GM23338 (cell line): ENCODE measurements around the gene CCL21. TPM values are rescaled to one million over a fixed set of nuclear protein-coding genes. Genes with fewer than 3 reads are reported as not detected.

ENCODE experiments used
- ATAC-seq: fragments of 200-7000 bp; cut with Tn5 transposase; 3 replicates; pipeline ENCODE4 v1.9.1; 2020
- DNase-seq: peaks from one replicate; pipeline ENCODE4 v3.0.0-alpha.2; 2015; ENCODE audit warnings: low spot score
- H2AFZ ChIP-seq: fragments of 200-600 bp; sonication (generic); 2 replicates; pipeline ENCODE4 v1.8.0; 2016; ENCODE audit warnings: antibody characterized with exemption, mild to moderate bottlenecking, moderate library complexity
- H3F3A ChIP-seq: fragments of 200-600 bp; sonication (generic); replicated peaks from 2 replicates; pipeline ENCODE4 v1.8.0; 2017; ENCODE audit warnings: antibody characterized with exemption, mixed run types, low read depth
- H3K27ac ChIP-seq: fragments of 200-600 bp; sonication (generic); 2 replicates; pipeline ENCODE4 v1.6.1; 2016; ENCODE audit warnings: low read depth
- H3K27me3 ChIP-seq: fragments of 200-600 bp; sonication (generic); 2 replicates; pipeline ENCODE4 v1.8.0; 2016; ENCODE audit warnings: mild to moderate bottlenecking, mixed run types, moderate library complexity; ENCODE audit not compliant: insufficient read depth
- H3K36me3 ChIP-seq: fragments of 200-600 bp; sonication (generic); 2 replicates; pipeline ENCODE4 v1.8.0; 2016; ENCODE audit warnings: mild to moderate bottlenecking; ENCODE audit not compliant: insufficient read depth
- H3K4me1 ChIP-seq: fragments of 200-600 bp; sonication (generic); 2 replicates; pipeline ENCODE4 v1.8.0; 2016; ENCODE audit warnings: mild to moderate bottlenecking, moderate library complexity; ENCODE audit not compliant: insufficient read depth
- H3K4me2 ChIP-seq: fragments of 200-600 bp; sonication (generic); 2 replicates; pipeline ENCODE4 v1.7.1; 2017; ENCODE audit warnings: mixed run types
- H3K4me3 ChIP-seq: fragments of 200-600 bp; sonication (generic); 2 replicates; pipeline ENCODE4 v1.6.1; 2016; ENCODE audit warnings: mixed run types
- H3K79me2 ChIP-seq: fragments of 200-600 bp; sonication (generic); replicated peaks from 2 replicates; pipeline ENCODE4 v1.8.0; 2017; ENCODE audit warnings: mild to moderate bottlenecking; ENCODE audit not compliant: insufficient read depth
- H3K9me2 ChIP-seq: fragments of 200-600 bp; sonication (generic); 2 replicates; pipeline ENCODE4 v1.8.0; 2017; ENCODE audit not compliant: insufficient read depth
- H4K20me1 ChIP-seq: fragments of 200-600 bp; sonication (generic); replicated peaks from 2 replicates; pipeline ENCODE4 v1.8.0; 2017; ENCODE audit warnings: mild to moderate bottlenecking; ENCODE audit not compliant: insufficient read depth
- H3K27ac Mint-ChIP-seq: 2 replicates; pipeline ENCODE4 v1.8.0; 2020; ENCODE audit warnings: inconsistent platforms, mild to moderate bottlenecking, moderate library complexity, mixed read lengths
- H3K27me3 Mint-ChIP-seq: 3 replicates; pipeline ENCODE4 v1.8.0; 2022; ENCODE audit warnings: low read depth, mild to moderate bottlenecking, moderate library complexity, mixed read lengths, inconsistent platforms; ENCODE audit not compliant: insufficient read depth, poor library complexity
- H3K36me3 Mint-ChIP-seq: 3 replicates; pipeline ENCODE4 v1.8.0; 2021; ENCODE audit warnings: low read depth, mild to moderate bottlenecking, inconsistent platforms, moderate library complexity, mixed read lengths
- H3K4me1 Mint-ChIP-seq: 3 replicates; pipeline ENCODE4 v1.8.0; 2020; ENCODE audit warnings: mild to moderate bottlenecking, inconsistent platforms, mixed read lengths
- H3K4me3 Mint-ChIP-seq: 3 replicates; pipeline ENCODE4 v1.8.0; 2021; ENCODE audit warnings: moderate library complexity, mild to moderate bottlenecking, inconsistent platforms, mixed read lengths
- H3K9me3 Mint-ChIP-seq: 3 replicates; pipeline ENCODE4 v1.8.0; 2020; ENCODE audit warnings: moderate library complexity, mild to moderate bottlenecking, inconsistent platforms, mixed read lengths
- CREB1 ChIP-seq: fragments of 250-450 bp; sonication (Bioruptor Pico); IDR thresholded peaks from 2 replicates; pipeline ENCODE4 v1.5.0; 2020; ENCODE audit warnings: low read depth, mild to moderate bottlenecking, moderate library complexity
- CTCF ChIP-seq, 2 experiments: fragments of 200-600 bp in 1 of 2; sonication (generic) in 1 of 2; conservative IDR thresholded peaks; 2 replicates each; pipeline versions ENCODE4 v1.5.1 to v1.6.1; 2016 to 2017; ENCODE audit warnings: antibody characterized with exemption in 2 of 2, low read depth in 2 of 2, mild to moderate bottlenecking in 2 of 2, moderate library complexity in 1 of 2
- EZH2 ChIP-seq: fragments of 200-600 bp; sonication (generic); IDR thresholded peaks from one replicate; pipeline ENCODE4 v1.8.0; 2017; ENCODE audit warnings: antibody characterized with exemption, mild to moderate bottlenecking, low read depth; ENCODE audit not compliant: unreplicated experiment
- JUNB ChIP-seq: IDR thresholded peaks from one replicate; pipeline ENCODE4 v1.6.1; 2016; ENCODE audit warnings: antibody characterized with exemption; ENCODE audit not compliant: unreplicated experiment
- NANOG ChIP-seq: IDR thresholded peaks from 2 replicates; pipeline ENCODE4 v1.6.1; 2016; ENCODE audit warnings: antibody characterized with exemption, borderline replicate concordance
- POLR2AphosphoS5 ChIP-seq: IDR thresholded peaks from 2 replicates; pipeline ENCODE4 v1.6.1; 2016; ENCODE audit warnings: antibody characterized with exemption, low read depth
- REST ChIP-seq: IDR thresholded peaks from one replicate; pipeline ENCODE4 v1.6.1; 2018; ENCODE audit warnings: antibody characterized with exemption; ENCODE audit not compliant: unreplicated experiment
- STAT1 ChIP-seq: IDR thresholded peaks from one replicate; pipeline ENCODE4 v1.6.1; 2016; ENCODE audit warnings: antibody characterized with exemption; ENCODE audit not compliant: unreplicated experiment
- ZNF114 ChIP-seq: fragments of 250-450 bp; sonication (Bioruptor Pico); IDR thresholded peaks from 2 replicates; pipeline ENCODE4 v1.5.0; 2020; ENCODE audit warnings: mild to moderate bottlenecking, moderate library complexity
- ZNF331 ChIP-seq: fragments of 250-450 bp; sonication (Bioruptor Pico); IDR thresholded peaks from 2 replicates; pipeline ENCODE4 v1.5.0; 2020; ENCODE audit warnings: low read depth, mild to moderate bottlenecking, moderate library complexity
- ZNF462 ChIP-seq: fragments of 250-450 bp; sonication (Bioruptor Pico); IDR thresholded peaks from 2 replicates; pipeline ENCODE4 v1.5.0; 2020; ENCODE audit warnings: mild to moderate bottlenecking, moderate library complexity
- polyA plus RNA-seq: library from polyadenylated mRNA; unstranded; fragments of >200 nt; fragmentation: Nextera tagmentation; extraction: Ambion mirVana; gene quantifications from 2 replicates; pipeline ENCODE4 v1.2.1, GENCODE V29; 2016
- total RNA-seq: library from RNA; depleted of rRNA; stranded (reverse); fragments of >200 nt; shearing (Covaris generic); gene quantifications from 2 replicates; pipeline ENCODE4 v1.2.3, GENCODE V29; 2014
- TF ChIP-seq, protein P1 (sequence below): IDR thresholded peaks from 2 replicates; pipeline ENCODE4 v1.6.1; 2016; ENCODE audit warnings: antibody characterized with exemption

CCL21 gene
- total and polyA plus RNA-seq, 2 experiments from 2014 or later: not detected

DNA sequence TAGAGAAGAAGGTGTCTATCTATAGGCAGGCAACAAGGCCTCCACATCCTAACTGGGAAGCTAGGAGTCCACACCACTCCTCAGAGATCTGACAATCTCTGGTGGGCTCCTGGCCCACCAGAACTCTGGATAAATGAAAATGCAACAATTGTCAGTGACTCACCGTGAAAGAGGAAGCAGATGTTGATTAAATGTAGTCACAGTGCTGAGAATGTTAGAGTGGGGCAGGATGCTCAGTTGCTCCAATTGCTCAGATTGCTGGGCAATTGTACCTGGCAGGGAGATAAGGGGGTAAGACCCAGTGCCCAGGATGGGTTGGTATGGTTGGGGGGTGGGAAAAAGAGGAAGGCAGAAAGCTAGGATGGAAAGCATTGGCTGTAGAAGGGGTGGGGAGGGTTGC is 23.2 kb downstream of the CCL21 start (continued):
- TF ChIP-seq, protein P1, sequence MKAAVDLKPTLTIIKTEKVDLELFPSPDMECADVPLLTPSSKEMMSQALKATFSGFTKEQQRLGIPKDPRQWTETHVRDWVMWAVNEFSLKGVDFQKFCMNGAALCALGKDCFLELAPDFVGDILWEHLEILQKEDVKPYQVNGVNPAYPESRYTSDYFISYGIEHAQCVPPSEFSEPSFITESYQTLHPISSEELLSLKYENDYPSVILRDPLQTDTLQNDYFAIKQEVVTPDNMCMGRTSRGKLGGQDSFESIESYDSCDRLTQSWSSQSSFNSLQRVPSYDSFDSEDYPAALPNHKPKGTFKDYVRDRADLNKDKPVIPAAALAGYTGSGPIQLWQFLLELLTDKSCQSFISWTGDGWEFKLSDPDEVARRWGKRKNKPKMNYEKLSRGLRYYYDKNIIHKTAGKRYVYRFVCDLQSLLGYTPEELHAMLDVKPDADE: no peak
- TF ChIP-seq ZNF331: no peak

GRCh38 chr9:34686231-34686630 is 23.7 kb downstream of the CCL21 start:
- no peaks in the 10 kb centered on the region for H3K27me3 ChIP-seq
- H4K20me1 ChIP-seq: no peaks in the 10 kb centered on the region
- H3K9me2 ChIP-seq: no peaks in the 10 kb centered on the region
- H3K27ac Mint-ChIP-seq: no peak overlapping the region
- H3K4me1 ChIP-seq: peaks cover 10% of the 10 kb centered on the region
- H3K4me2 ChIP-seq: no peak overlapping the region
- H2AFZ ChIP-seq: no peak overlapping the region
- no peaks in the 10 kb centered on the region for H3K9me3 Mint-ChIP-seq
- H3K4me3 ChIP-seq: no peak overlapping the region
- ATAC-seq: no peak
- H3K27me3 Mint-ChIP-seq: peaks cover 6% of the 10 kb centered on the region
- H3K27ac ChIP-seq: no peak overlapping the region
- no peaks in the 10 kb centered on the region for H3K79me2 ChIP-seq
- no peak for DNase-seq
- no peak overlapping the region for H3K4me3 Mint-ChIP-seq
- H3F3A ChIP-seq: no peaks in the 10 kb centered on the region
- H3K36me3 ChIP-seq: no peaks in the 10 kb centered on the region
- H3K4me1 Mint-ChIP-seq: peaks cover 14% of the 10 kb centered on the region
- H3K36me3 Mint-ChIP-seq: no peaks in the 10 kb centered on the region
- TF ChIP-seq JUNB: no peak
- TF ChIP-seq REST: no peak
- no peak for TF ChIP-seq CTCF (conservative IDR thresholded peaks at IDR 0.05; ENCODE audit: low read depth in 2 of 2)
- TF ChIP-seq ZNF462: no peak
- TF ChIP-seq EZH2: no peak
- TF ChIP-seq CREB1 (CRISPR knock-in tag): no peak
- TF ChIP-seq ZNF331: no peak
- TF ChIP-seq NANOG: no peak
- TF ChIP-seq, protein P1: no peak
- TF ChIP-seq STAT1: no peak
- TF ChIP-seq ZNF114 (CRISPR knock-in tag): no peak
- no peak for TF ChIP-seq POLR2AphosphoS5
